HEK293 (cell line): ENCODE results near the gene MRPS18B.

Experiments
- FEZF1 ChIP-seq: fragments of 450-650 bp; formaldehyde crosslinking; IDR thresholded peaks from 2 replicates; pipeline ENCODE4 v1.5.1; 2016; ENCODE audit warnings: missing biosample characterization, missing genetic modification characterization
- KLF16 ChIP-seq: fragments of 450-650 bp; formaldehyde crosslinking; IDR thresholded peaks from 2 replicates; pipeline ENCODE4 v1.5.1; 2017; ENCODE audit warnings: missing biosample characterization, missing genetic modification characterization
- MZF1 ChIP-seq: fragments of 450-650 bp; formaldehyde crosslinking; IDR thresholded peaks from 2 replicates; pipeline ENCODE4 v1.5.1; 2017; ENCODE audit warnings: missing biosample characterization, missing genetic modification characterization, borderline replicate concordance
- SP2 ChIP-seq: fragments of 450-650 bp; formaldehyde crosslinking; IDR thresholded peaks from 2 replicates; pipeline ENCODE4 v1.5.1; 2016; ENCODE audit warnings: missing biosample characterization, missing genetic modification characterization
- YY1 ChIP-seq: fragments of 450-650 bp; formaldehyde crosslinking; IDR thresholded peaks from 2 replicates; pipeline ENCODE4 v1.5.1; 2018; ENCODE audit warnings: missing biosample characterization, missing genetic modification characterization
- ZBTB48 ChIP-seq: fragments of 450-650 bp; formaldehyde crosslinking; IDR thresholded peaks from 2 replicates; pipeline ENCODE4 v1.5.1; 2016; ENCODE audit warnings: missing biosample characterization, missing genetic modification characterization
- ZNF175 ChIP-seq: fragments of 450-650 bp; formaldehyde crosslinking; IDR thresholded peaks from 2 replicates; pipeline ENCODE4 v1.5.1; 2016; ENCODE audit warnings: missing biosample characterization, missing genetic modification characterization
- ZNF548 ChIP-seq: fragments of 450-650 bp; formaldehyde crosslinking; IDR thresholded peaks from 2 replicates; pipeline ENCODE4 v1.5.1; 2016; ENCODE audit warnings: missing biosample characterization, missing genetic modification characterization
- TF ChIP-seq, protein P1 (sequence below): fragments of 450-650 bp; formaldehyde crosslinking; IDR thresholded peaks from 2 replicates; pipeline ENCODE4 v1.5.1; 2016; ENCODE audit warnings: missing biosample characterization, missing genetic modification characterization
- TF ChIP-seq, protein P2 (sequence below): fragments of 450-650 bp; formaldehyde crosslinking; IDR thresholded peaks from 2 replicates; pipeline ENCODE4 v1.5.1; 2016; ENCODE audit warnings: missing biosample characterization, missing genetic modification characterization

DNA sequence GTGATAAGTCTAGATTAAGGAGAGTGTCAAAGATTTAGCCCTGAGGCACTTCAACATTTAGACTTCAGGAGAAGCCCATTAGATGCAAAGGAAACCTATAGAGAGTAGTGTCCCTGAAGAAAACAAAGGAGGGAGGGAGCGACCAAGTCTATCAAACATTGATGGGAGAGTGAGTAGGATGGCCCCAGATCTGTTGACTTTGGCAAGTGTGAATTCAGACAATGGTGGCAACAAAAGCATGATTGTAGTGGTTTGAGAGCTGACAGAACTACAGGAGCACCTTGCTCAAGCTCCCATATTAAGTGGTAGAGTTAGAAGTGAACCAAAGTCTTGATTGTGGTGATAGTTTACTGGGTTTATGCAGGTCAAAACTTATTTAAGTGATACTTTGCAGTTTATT is 47.4 kb upstream of the MRPS18B start:
- TF ChIP-seq ZNF548 (tag by site-specific recombination) (no peak), YY1 (tag by site-specific recombination) (no peak), MZF1 (tag by site-specific recombination) (no peak), ZNF175 (tag by site-specific recombination) (no peak), KLF16 (no peak), ZBTB48 (tag by site-specific recombination) (no peak), SP2 (no peak), FEZF1 (no peak)
- TF ChIP-seq, protein P1, sequence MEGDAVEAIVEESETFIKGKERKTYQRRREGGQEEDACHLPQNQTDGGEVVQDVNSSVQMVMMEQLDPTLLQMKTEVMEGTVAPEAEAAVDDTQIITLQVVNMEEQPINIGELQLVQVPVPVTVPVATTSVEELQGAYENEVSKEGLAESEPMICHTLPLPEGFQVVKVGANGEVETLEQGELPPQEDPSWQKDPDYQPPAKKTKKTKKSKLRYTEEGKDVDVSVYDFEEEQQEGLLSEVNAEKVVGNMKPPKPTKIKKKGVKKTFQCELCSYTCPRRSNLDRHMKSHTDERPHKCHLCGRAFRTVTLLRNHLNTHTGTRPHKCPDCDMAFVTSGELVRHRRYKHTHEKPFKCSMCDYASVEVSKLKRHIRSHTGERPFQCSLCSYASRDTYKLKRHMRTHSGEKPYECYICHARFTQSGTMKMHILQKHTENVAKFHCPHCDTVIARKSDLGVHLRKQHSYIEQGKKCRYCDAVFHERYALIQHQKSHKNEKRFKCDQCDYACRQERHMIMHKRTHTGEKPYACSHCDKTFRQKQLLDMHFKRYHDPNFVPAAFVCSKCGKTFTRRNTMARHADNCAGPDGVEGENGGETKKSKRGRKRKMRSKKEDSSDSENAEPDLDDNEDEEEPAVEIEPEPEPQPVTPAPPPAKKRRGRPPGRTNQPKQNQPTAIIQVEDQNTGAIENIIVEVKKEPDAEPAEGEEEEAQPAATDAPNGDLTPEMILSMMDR (tag by site-specific recombination): no peak
- TF ChIP-seq, protein P2, sequence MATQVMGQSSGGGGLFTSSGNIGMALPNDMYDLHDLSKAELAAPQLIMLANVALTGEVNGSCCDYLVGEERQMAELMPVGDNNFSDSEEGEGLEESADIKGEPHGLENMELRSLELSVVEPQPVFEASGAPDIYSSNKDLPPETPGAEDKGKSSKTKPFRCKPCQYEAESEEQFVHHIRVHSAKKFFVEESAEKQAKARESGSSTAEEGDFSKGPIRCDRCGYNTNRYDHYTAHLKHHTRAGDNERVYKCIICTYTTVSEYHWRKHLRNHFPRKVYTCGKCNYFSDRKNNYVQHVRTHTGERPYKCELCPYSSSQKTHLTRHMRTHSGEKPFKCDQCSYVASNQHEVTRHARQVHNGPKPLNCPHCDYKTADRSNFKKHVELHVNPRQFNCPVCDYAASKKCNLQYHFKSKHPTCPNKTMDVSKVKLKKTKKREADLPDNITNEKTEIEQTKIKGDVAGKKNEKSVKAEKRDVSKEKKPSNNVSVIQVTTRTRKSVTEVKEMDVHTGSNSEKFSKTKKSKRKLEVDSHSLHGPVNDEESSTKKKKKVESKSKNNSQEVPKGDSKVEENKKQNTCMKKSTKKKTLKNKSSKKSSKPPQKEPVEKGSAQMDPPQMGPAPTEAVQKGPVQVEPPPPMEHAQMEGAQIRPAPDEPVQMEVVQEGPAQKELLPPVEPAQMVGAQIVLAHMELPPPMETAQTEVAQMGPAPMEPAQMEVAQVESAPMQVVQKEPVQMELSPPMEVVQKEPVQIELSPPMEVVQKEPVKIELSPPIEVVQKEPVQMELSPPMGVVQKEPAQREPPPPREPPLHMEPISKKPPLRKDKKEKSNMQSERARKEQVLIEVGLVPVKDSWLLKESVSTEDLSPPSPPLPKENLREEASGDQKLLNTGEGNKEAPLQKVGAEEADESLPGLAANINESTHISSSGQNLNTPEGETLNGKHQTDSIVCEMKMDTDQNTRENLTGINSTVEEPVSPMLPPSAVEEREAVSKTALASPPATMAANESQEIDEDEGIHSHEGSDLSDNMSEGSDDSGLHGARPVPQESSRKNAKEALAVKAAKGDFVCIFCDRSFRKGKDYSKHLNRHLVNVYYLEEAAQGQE (tag by site-specific recombination): no peak
